WTC11 (cell line): ENCODE data around the gene MYL10. TPM values are rescaled to one million over a fixed set of nuclear protein-coding genes. Genes with fewer than 3 reads are reported as not detected.

ENCODE experiments used
- ATAC-seq: fragments of 200-7000 bp; cut with Tn5 transposase; 2 replicates; pipeline ENCODE4 v1.10.0; 2021; ENCODE audit warnings: mild to moderate bottlenecking, moderate library complexity
- CTCF ChIA-PET: fragments of 300-600 bp; sonication (Branson Sonifier 250); formaldehyde crosslinking; loops from one replicate; lab custom pipeline; 2021; ENCODE audit warnings: antibody characterized with exemption; lab: Charles Lee
- POLR2A ChIA-PET: fragments of 350-600 bp; sonication (Branson Sonifier 250); formaldehyde crosslinking; loops from one replicate; lab custom pipeline; 2021; ENCODE audit warnings: antibody characterized with exemption; lab: Charles Lee
- DNase-seq: peaks from one replicate; pipeline ENCODE4 v3.0.0; 2021; ENCODE audit warnings: low spot score
- H3K27ac Mint-ChIP-seq: 2 replicates; pipeline ENCODE4 v1.8.0; 2021; ENCODE audit warnings: mixed read lengths
- H3K27me3 Mint-ChIP-seq: 2 replicates; pipeline ENCODE4 v1.8.0; 2021; ENCODE audit warnings: low read depth, mild to moderate bottlenecking, moderate library complexity, mixed read lengths
- H3K36me3 Mint-ChIP-seq: 2 replicates; pipeline ENCODE4 v1.8.0; 2021; ENCODE audit warnings: mixed read lengths
- H3K4me1 Mint-ChIP-seq: 2 replicates; pipeline ENCODE4 v1.8.0; 2022; ENCODE audit warnings: mixed read lengths
- H3K4me3 Mint-ChIP-seq: 2 replicates; pipeline ENCODE4 v1.8.0; 2021; ENCODE audit warnings: mild to moderate bottlenecking, moderate library complexity, mixed read lengths
- H3K9me3 Mint-ChIP-seq: 2 replicates; pipeline ENCODE4 v1.8.0; 2021; ENCODE audit warnings: mixed read lengths
- ATF2 ChIP-seq: sonication (generic); formaldehyde crosslinking; IDR thresholded peaks from 2 replicates; pipeline ENCODE4 v1.8.1; 2022; ENCODE audit warnings: low read depth, missing genetic modification reagents, borderline replicate concordance
- CDX4 ChIP-seq: fragments of 250-450 bp; sonication (Bioruptor Pico); IDR thresholded peaks from 2 replicates; pipeline ENCODE4 v1.9.0; 2021; ENCODE audit warnings: moderate library complexity, mild to moderate bottlenecking, inconsistent platforms, borderline replicate concordance
- CREB1 ChIP-seq: sonication (generic); formaldehyde crosslinking; IDR thresholded peaks from 2 replicates; pipeline ENCODE4 v1.8.0; 2023; ENCODE audit warnings: mild to moderate bottlenecking, missing genetic modification reagents
- CREM ChIP-seq: sonication (generic); formaldehyde crosslinking; IDR thresholded peaks from 2 replicates; pipeline ENCODE4 v1.8.1; 2022; ENCODE audit warnings: mild to moderate bottlenecking, missing genetic modification reagents, moderate library complexity
- E2F5 ChIP-seq: sonication (generic); formaldehyde crosslinking; IDR thresholded peaks from 2 replicates; pipeline ENCODE4 v1.8.1; 2022; ENCODE audit warnings: mild to moderate bottlenecking, moderate library complexity, missing genetic modification reagents
- EMX1 ChIP-seq: fragments of 250-450 bp; sonication (Bioruptor Pico); IDR thresholded peaks from 2 replicates; pipeline ENCODE4 v1.8.0; 2021; ENCODE audit warnings: mild to moderate bottlenecking
- ERG ChIP-seq: fragments of 250-450 bp; sonication (Bioruptor Pico); IDR thresholded peaks from 2 replicates; pipeline ENCODE4 v1.8.0; 2021; ENCODE audit warnings: mild to moderate bottlenecking
- KAT7 ChIP-seq: sonication (generic); formaldehyde crosslinking; IDR thresholded peaks from 2 replicates; pipeline ENCODE4 v1.8.1; 2023; ENCODE audit warnings: missing genetic modification reagents, mild to moderate bottlenecking, borderline replicate concordance
- PRRX2 ChIP-seq: fragments of 250-450 bp; sonication (Bioruptor Pico); IDR thresholded peaks from 2 replicates; pipeline ENCODE4 v1.8.0; 2021; ENCODE audit warnings: mild to moderate bottlenecking
- RELA ChIP-seq: sonication (generic); formaldehyde crosslinking; IDR thresholded peaks from 2 replicates; pipeline ENCODE4 v1.8.1; 2022; ENCODE audit warnings: missing genetic modification reagents, mild to moderate bottlenecking, borderline replicate concordance
- TEAD1 ChIP-seq: sonication (generic); formaldehyde crosslinking; IDR thresholded peaks from 2 replicates; pipeline ENCODE4 v1.8.0; 2022; ENCODE audit warnings: mild to moderate bottlenecking, missing genetic modification reagents
- TP53 ChIP-seq: sonication (generic); formaldehyde crosslinking; IDR thresholded peaks from 2 replicates; pipeline ENCODE4 v1.8.1; 2023; ENCODE audit warnings: mild to moderate bottlenecking, missing genetic modification reagents
- ZNF121 ChIP-seq: sonication (generic); formaldehyde crosslinking; IDR thresholded peaks from 2 replicates; pipeline ENCODE4 v1.8.0; 2023; ENCODE audit warnings: missing genetic modification reagents
- ZNF532 ChIP-seq: fragments of 250-450 bp; sonication (Bioruptor Pico); IDR thresholded peaks from 2 replicates; pipeline ENCODE4 v1.9.0; 2021; ENCODE audit warnings: mild to moderate bottlenecking, borderline replicate concordance
- ZNF671 ChIP-seq: fragments of 250-450 bp; sonication (Bioruptor Pico); IDR thresholded peaks from 2 replicates; pipeline ENCODE4 v1.8.0; 2021; ENCODE audit warnings: mild to moderate bottlenecking
- total RNA-seq: library from RNA; stranded (reverse); gene quantifications from 3 replicates; pipeline ENCODE4 v1.2.3, GENCODE V29; 2021

The MYL10 gene
- total RNA-seq, 1 experiment from 2014 or later: not detected

GRCh38 chr7:101581891-101582290 is 47.2 kb downstream of the MYL10 start:
- TF ChIP-seq TP53 (CRISPR knock-in tag): no peak
- ATAC-seq (no peak), DNase-seq (no peak)
- peaks cover 9% of the 10 kb centered on the region for H3K4me1 Mint-ChIP-seq
- H3K27me3 Mint-ChIP-seq: peaks cover 15% of the 10 kb centered on the region
- H3K4me3 Mint-ChIP-seq: no peak overlapping the region
- peaks cover 20% of the 10 kb centered on the region for H3K36me3 Mint-ChIP-seq
- POLR2A ChIA-PET: no interaction called here
- CTCF ChIA-PET: interaction anchor here (0.6 kb wide), 1 partner anchor 67 kb away, joined by 3 read pairs; no protein-coding TSS in a partner anchor
- H3K27ac Mint-ChIP-seq: 0 out of 2 replicates have a peak overlapping the region, but pooled peaks have one; percentile 29
- H3K9me3 Mint-ChIP-seq: peaks cover 33% of the 10 kb centered on the region

GRCh38 chr7:101580596-101580995 is 48.5 kb downstream of the MYL10 start:
- no peak overlapping the region for H3K4me3 Mint-ChIP-seq
- peaks cover 27% of the 10 kb centered on the region for H3K36me3 Mint-ChIP-seq
- DNase-seq (no peak), ATAC-seq (no peak)
- peaks cover 5% of the 10 kb centered on the region for H3K27me3 Mint-ChIP-seq
- POLR2A ChIA-PET: no interaction called here
- peaks cover 41% of the 10 kb centered on the region for H3K9me3 Mint-ChIP-seq
- TF ChIP-seq ERG (CRISPR knock-in tag): no peak
- TF ChIP-seq RELA (CRISPR knock-in tag): no peak
- no peak for TF ChIP-seq CREM (CRISPR knock-in tag)
- no peak for TF ChIP-seq ZNF121 (CRISPR knock-in tag)
- no peak for TF ChIP-seq E2F5 (CRISPR knock-in tag)
- TF ChIP-seq CREB1: no peak
- no peak for TF ChIP-seq TEAD1 (CRISPR knock-in tag)
- TF ChIP-seq EMX1 (CRISPR knock-in tag): no peak
- TF ChIP-seq ATF2 (CRISPR knock-in tag): no peak
- TF ChIP-seq TP53 (CRISPR knock-in tag): no peak
- no peak for TF ChIP-seq KAT7
- no peak for TF ChIP-seq ZNF671 (CRISPR knock-in tag)
- no peak for TF ChIP-seq PRRX2 (CRISPR knock-in tag)
- no peak for TF ChIP-seq CDX4
- TF ChIP-seq ZNF532 (CRISPR knock-in tag): no peak
- TF ChIP-seq, all 79 proteins: peak for 0
- Mint-ChIP-seq H3K27ac (no peak overlapping the region), H3K4me1 (peaks cover 16% of the 10 kb centered on the region)
- CTCF ChIA-PET: interaction anchor here (0.9 kb wide), 1 partner anchor 71 kb away, joined by 5 read pairs; no protein-coding TSS in a partner anchor
